ENCODE measurements around the gene KIRREL1. TPM values are rescaled to one million over a fixed set of nuclear protein-coding genes. Genes with fewer than 3 reads are reported as not detected.

Gene KIRREL1
- total and polyA plus RNA-seq, 2 experiments from 2014 or later: 8.2 to 33.2 TPM

- Histone ChIP-seq H3K9me3 (ENCODE audit: low read depth) (no peaks in the 10 kb centered on the region), H3K36me3 (no peaks in the 10 kb centered on the region), H3K27ac (no peak overlapping the region), H3K4me3 (no peak overlapping the region), H3K4me1 (ENCODE audit: low read depth) (peaks cover 17% of the 10 kb centered on the region), H3K27me3 (no peaks in the 10 kb centered on the region)
- TF ChIP-seq CTCF (IDR thresholded peaks at IDR 0.05; ENCODE audit: low read depth, low read length): no peak
- peak in 1 of 2 donors; percentile 48 for DNase-seq (ENCODE audit: low read depth in 1 of 2, low spot score in 1 of 2)
These were observed 74.2 kb downstream of the KIRREL1 start for GRCh38 chr1:158067662-158068061.

- no peak for TF ChIP-seq CTCF (IDR thresholded peaks at IDR 0.05; ENCODE audit: low read depth, low read length)
- Histone ChIP-seq H3K27me3 (no peaks in the 10 kb centered on the region), H3K9me3 (ENCODE audit: low read depth) (no peaks in the 10 kb centered on the region), H3K4me3 (no peak overlapping the region), H3K4me1 (ENCODE audit: low read depth) (peaks cover 19% of the 10 kb centered on the region), H3K36me3 (no peaks in the 10 kb centered on the region), H3K27ac (no peak overlapping the region)
- DNase-seq (ENCODE audit: low read depth in 1 of 2, low spot score in 1 of 2): no peak
These were observed 75.5 kb downstream of the KIRREL1 start for GRCh38 chr1:158068918-158069317.

GRCh38 chr1:158071138-158071537, 77.7 kb downstream of the KIRREL1 start:
- Histone ChIP-seq H3K4me3 (no peak overlapping the region), H3K27ac (peak overlapping the region; percentile 36), H3K27me3 (no peaks in the 10 kb centered on the region), H3K9me3 (ENCODE audit: low read depth) (no peaks in the 10 kb centered on the region), H3K4me1 (ENCODE audit: low read depth) (peaks cover 23% of the 10 kb centered on the region), H3K36me3 (no peaks in the 10 kb centered on the region)
- no peak for TF ChIP-seq CTCF (IDR thresholded peaks at IDR 0.05; ENCODE audit: low read depth, low read length)
- no peak for DNase-seq (ENCODE audit: low read depth in 1 of 2, low spot score in 1 of 2)

- no peak for DNase-seq (ENCODE audit: low read depth in 1 of 2, low spot score in 1 of 2)
- Histone ChIP-seq H3K4me1 (ENCODE audit: low read depth) (peaks cover 16% of the 10 kb centered on the region), H3K9me3 (ENCODE audit: low read depth) (no peaks in the 10 kb centered on the region), H3K27me3 (no peaks in the 10 kb centered on the region), H3K4me3 (no peak overlapping the region), H3K27ac (no peak overlapping the region), H3K36me3 (no peaks in the 10 kb centered on the region)
- TF ChIP-seq CTCF (IDR thresholded peaks at IDR 0.05; ENCODE audit: low read depth, low read length): no peak
These were observed 81.6 kb downstream of the KIRREL1 start for GRCh38 chr1:158075078-158075477.

GRCh38 chr1:158076441-158076840, 83.0 kb downstream of the KIRREL1 start:
- Histone ChIP-seq H3K27me3 (no peaks in the 10 kb centered on the region), H3K4me3 (no peak overlapping the region), H3K27ac (no peak overlapping the region), H3K36me3 (no peaks in the 10 kb centered on the region), H3K4me1 (ENCODE audit: low read depth) (peaks cover 9% of the 10 kb centered on the region), H3K9me3 (ENCODE audit: low read depth) (no peaks in the 10 kb centered on the region)
- no peak for DNase-seq (ENCODE audit: low read depth in 1 of 2, low spot score in 1 of 2)
- no peak for TF ChIP-seq CTCF (IDR thresholded peaks at IDR 0.05; ENCODE audit: low read depth, low read length)

Measured in cardiac muscle cell (in vitro differentiated cells and primary cell).